Pulmonary artery endothelial cell (primary cell): ENCODE data around the gene HOXD10. TPM values are rescaled to one million over a fixed set of nuclear protein-coding genes. Genes with fewer than 3 reads are reported as not detected.

Source experiments
- DNase-seq: peaks from one replicate; pipeline ENCODE4 v3.0.0-alpha.2; 2011; ENCODE audit warnings: low read depth, low spot score
- total RNA-seq: library from RNA; depleted of rRNA; stranded (reverse); fragments of >200 nt; gene quantifications from 2 replicates; pipeline ENCODE4 v1.2.3, GENCODE V29; 2014

The HOXD10 gene
- total RNA-seq, 1 donor from 2014 or later: not detected

GRCh38 chr2:176082824-176083751, 33.5 kb upstream of the HOXD10 start:
- DNase-seq: no peak

GRCh38 chr2:176083796-176084261, 32.7 kb upstream of the HOXD10 start, which contains the start of gene EVX2:
TSS of gene EVX2 (minus strand) at chr2:176083962. CDS start at chr2:176083776, 186 bp downstream.
- DNase-seq: no peak

GRCh38 chr2:176084611-176085119, 31.9 kb upstream of the HOXD10 start:
- no peak for DNase-seq

GRCh38 chr2:176085120-176085788, 31.3 kb upstream of the HOXD10 start:
- no peak for DNase-seq

GRCh38 chr2:176085861-176086771, 30.5 kb upstream of the HOXD10 start:
- DNase-seq: no peak

GRCh38 chr2:176087330-176088047, 29.1 kb upstream of the HOXD10 start:
- no peak for DNase-seq

GRCh38 chr2:176088048-176088936, 28.3 kb upstream of the HOXD10 start:
- DNase-seq: no peak

- DNase-seq: no peak
These were observed 27.4 kb upstream of the HOXD10 start for GRCh38 chr2:176088937-176089842.

- DNase-seq: no peak
These were observed 26.7 kb upstream of the HOXD10 start for GRCh38 chr2:176089843-176090395.

GRCh38 chr2:176090862-176091261, 25.7 kb upstream of the HOXD10 start:
- no peak for DNase-seq

GRCh38 chr2:176091329-176092258, 25.0 kb upstream of the HOXD10 start:
- DNase-seq: no peak

GRCh38 chr2:176092270-176093144, 24.1 kb upstream of the HOXD10 start, which contains the start of gene HOXD13:
TSS of gene HOXD13 (plus strand) at chr2:176092721. CDS start at chr2:176092891, 170 bp downstream.
- no peak for DNase-seq

GRCh38 chr2:176093145-176093897, 23.3 kb upstream of the HOXD10 start:
- no peak for DNase-seq

- DNase-seq: no peak
These were observed 22.7 kb upstream of the HOXD10 start for GRCh38 chr2:176093898-176094249.

- no peak for DNase-seq
These were observed 22.2 kb upstream of the HOXD10 start for GRCh38 chr2:176094349-176094748.
